K562 (cell line): ENCODE measurements around the gene FOXO3. TPM values are rescaled to one million over a fixed set of nuclear protein-coding genes. Genes with fewer than 3 reads are reported as not detected.
A peak's percentile ranks its signal among the peaks of the same experiment; 100 is the strongest.

Experiments used
- BDP1 ChIP-seq: IDR thresholded peaks from 3 replicates; pipeline ENCODE4 v1.6.1; 2011; ENCODE audit not compliant: insufficient read length, insufficient read depth
- DNMT1 ChIP-seq: fragments of 450-650 bp; IDR thresholded peaks from 2 replicates; pipeline ENCODE4 v1.6.1; 2016; ENCODE audit warnings: antibody characterized with exemption, mild to moderate bottlenecking
- ETS2 ChIP-seq: IDR thresholded peaks from 2 replicates; pipeline ENCODE4 v1.6.1; 2016; ENCODE audit warnings: borderline replicate concordance, missing genetic modification characterization, mild to moderate bottlenecking, moderate library complexity, missing compliant biosample characterization; ENCODE audit not compliant: poor library complexity, severe bottlenecking
- ETV5 ChIP-seq: sonication (generic); formaldehyde crosslinking; IDR thresholded peaks from 2 replicates; pipeline ENCODE4 v1.4.0; 2020; ENCODE audit warnings: low read depth, mild to moderate bottlenecking, missing genetic modification reagents
- GTF2A2 ChIP-seq: IDR thresholded peaks from 2 replicates; pipeline ENCODE4 v1.6.1; 2016; ENCODE audit warnings: mild to moderate bottlenecking, missing genetic modification characterization, missing compliant biosample characterization
- MCM5 ChIP-seq: fragments of 450-650 bp; IDR thresholded peaks from 2 replicates; pipeline ENCODE4 v1.6.1; 2016; ENCODE audit warnings: low read depth
- NCOA4 ChIP-seq: fragments of 450-650 bp; IDR thresholded peaks from 2 replicates; pipeline ENCODE4 v1.6.1; 2018; ENCODE audit warnings: mild to moderate bottlenecking; ENCODE audit not compliant: partially characterized antibody
- PCBP2 ChIP-seq: fragments of 200-400 bp; formaldehyde crosslinking; IDR thresholded peaks from 2 replicates; pipeline ENCODE4 v1.6.1; 2018; ENCODE audit warnings: low read length, low read depth, mild to moderate bottlenecking, moderate library complexity; ENCODE audit not compliant: poor library complexity, severe bottlenecking
- RBFOX2 ChIP-seq: fragments of 200-400 bp; formaldehyde crosslinking; IDR thresholded peaks from 2 replicates; pipeline ENCODE4 v1.6.1; 2017; ENCODE audit warnings: low read depth, mild to moderate bottlenecking, low read length, moderate library complexity
- REST ChIP-seq, 2 experiments: fragments of 450-650 bp; formaldehyde crosslinking in 1 of 2; IDR thresholded peaks; 2 replicates each; pipeline versions ENCODE4 v1.4.0 to v1.6.1; 2014 to 2020; ENCODE audit warnings: mild to moderate bottlenecking in 2 of 2, borderline replicate concordance in 1 of 2, low read depth in 1 of 2
- SMAD3 ChIP-seq: fragments of 450-650 bp; formaldehyde crosslinking; conservative IDR thresholded peaks from 2 replicates; pipeline ENCODE4 v1.4.0; 2020; ENCODE audit warnings: mild to moderate bottlenecking
- TBL1XR1 ChIP-seq, 2 experiments: IDR thresholded peaks; 2 replicates each; pipeline ENCODE4 v1.6.1; 2012; ENCODE audit warnings: improper control_type of control experiment in 2 of 2, low read length in 2 of 2, mild to moderate bottlenecking in 1 of 2
- TRIM24 ChIP-seq, 2 experiments: fragments of 450-650 bp; IDR thresholded peaks; 2 replicates each; pipeline ENCODE4 v1.6.1; 2016
- ZNF146 ChIP-seq: IDR thresholded peaks from one replicate; pipeline ENCODE4 v1.6.1; 2018; ENCODE audit warnings: missing compliant biosample characterization; ENCODE audit not compliant: unreplicated experiment
- ZNF444 ChIP-seq: fragments of 250-450 bp; sonication (Bioruptor Pico); IDR thresholded peaks from 2 replicates; pipeline ENCODE4 v1.4.0; 2020; ENCODE audit warnings: mild to moderate bottlenecking, moderate library complexity
- polyA plus RNA-seq, 8 experiments: library from polyadenylated mRNA; depleted of rRNA in 4 of 8; stranded (reverse) in 5 of 8; unstranded in 3 of 8; fragments of >200 nt; fragmentation: Nextera tagmentation in 2 of 8; fragmentation: Illumina TruSeq in 1 of 8; extraction: Ambion mirVana in 2 of 8; extraction: Trizol in 1 of 8; gene quantifications; 2 replicates each; pipeline versions ENCODE4 v1.2.1 to v1.2.3, GENCODE V29; 2011 to 2014; ENCODE audit warnings: inconsistent platforms in 1 of 8, missing spikeins in 1 of 8
- total RNA-seq, 7 experiments: library from RNA; depleted of rRNA in 6 of 7; stranded (reverse); fragments of >200 nt in 6 of 7; fragmentation: Illumina TruSeq in 2 of 7; extraction: Trizol in 2 of 7; gene quantifications; 2 replicates each; pipeline versions ENCODE4 v1.2.1 to v1.2.3, GENCODE V29; 2011 to 2021; ENCODE audit warnings: low replicate concordance in 1 of 7
- TF ChIP-seq, protein P1 (sequence below): fragments of 450-650 bp; IDR thresholded peaks from 2 replicates; pipeline ENCODE4 v1.6.1; 2016; ENCODE audit warnings: antibody characterized with exemption
- TF ChIP-seq, protein P2 (sequence below): sonication (generic); formaldehyde crosslinking; IDR thresholded peaks from 2 replicates; pipeline ENCODE4 v1.8.0; 2022; ENCODE audit warnings: missing genetic modification reagents, mild to moderate bottlenecking, moderate library complexity, borderline replicate concordance
- TF ChIP-seq, protein P3 (sequence below): fragments of 250-450 bp; sonication (Bioruptor Pico); IDR thresholded peaks from 2 replicates; pipeline ENCODE4 v1.8.0; 2021; ENCODE audit warnings: borderline replicate concordance, mild to moderate bottlenecking, moderate library complexity; ENCODE audit not compliant: poor library complexity, severe bottlenecking

Gene FOXO3
- total and polyA plus RNA-seq, 9 of the 15 experiments (the other 6 are each of a cell fraction or from before 2014, with no cell fraction given) = 3.0 to 14.6 (median 6.0) TPM

GRCh38 chr6:108562503-108562993 lies 1.8 kb downstream of the FOXO3 start (continued):
- TF ChIP-seq, protein P1, sequence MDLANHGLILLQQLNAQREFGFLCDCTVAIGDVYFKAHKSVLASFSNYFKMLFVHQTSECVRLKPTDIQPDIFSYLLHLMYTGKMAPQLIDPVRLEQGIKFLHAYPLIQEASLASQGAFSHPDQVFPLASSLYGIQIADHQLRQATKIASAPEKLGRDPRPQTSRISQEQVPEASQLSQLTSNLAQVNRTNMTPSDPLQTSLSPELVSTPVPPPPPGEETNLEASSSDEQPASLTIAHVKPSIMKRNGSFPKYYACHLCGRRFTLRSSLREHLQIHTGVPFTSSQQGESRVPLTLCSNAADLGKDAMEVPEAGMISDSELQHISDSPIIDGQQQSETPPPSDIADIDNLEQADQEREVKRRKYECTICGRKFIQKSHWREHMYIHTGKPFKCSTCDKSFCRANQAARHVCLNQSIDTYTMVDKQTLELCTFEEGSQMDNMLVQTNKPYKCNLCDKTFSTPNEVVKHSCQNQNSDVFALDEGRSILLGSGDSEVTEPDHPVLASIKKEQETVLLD = peak; percentile 45; the same call in 1 of the 2 replicates
- TF ChIP-seq SMAD3 (no peak; the same call in 1 of the 2 replicates), ZNF444 (no peak), TRIM24 (IDR thresholded peaks at IDR 0.05) (peak; percentile 84 to 89), PCBP2 (no peak), GTF2A2 (tag) (no peak), TBL1XR1 (IDR thresholded peaks at IDR 0.05; ENCODE audit: low read length in 2 of 2) (peak in 1 of 2 experiments; percentile 50; a peak in 3 of 4 replicates), ETS2 (tag) (no peak), BDP1 (no peak), ETV5 (CRISPR knock-in tag) (peak; percentile 88), REST (IDR thresholded peaks at IDR 0.05; ENCODE audit: borderline replicate concordance) (peak; percentile 18; the same call in 1 of the 2 replicates), REST (CRISPR knock-in tag; IDR thresholded peaks at IDR 0.05; ENCODE audit: low read depth) (no peak), NCOA4 (no peak), DNMT1 (no peak), MCM5 (no peak), ZNF146 (no peak), RBFOX2 (peak; percentile 29)
- TF ChIP-seq, protein P2, sequence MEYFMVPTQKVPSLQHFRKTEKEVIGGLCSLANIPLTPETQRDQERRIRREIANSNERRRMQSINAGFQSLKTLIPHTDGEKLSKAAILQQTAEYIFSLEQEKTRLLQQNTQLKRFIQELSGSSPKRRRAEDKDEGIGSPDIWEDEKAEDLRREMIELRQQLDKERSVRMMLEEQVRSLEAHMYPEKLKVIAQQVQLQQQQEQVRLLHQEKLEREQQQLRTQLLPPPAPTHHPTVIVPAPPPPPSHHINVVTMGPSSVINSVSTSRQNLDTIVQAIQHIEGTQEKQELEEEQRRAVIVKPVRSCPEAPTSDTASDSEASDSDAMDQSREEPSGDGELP (CRISPR knock-in tag) = peak; percentile 82; the same call in 1 of the 2 replicates
- TF ChIP-seq, protein P3, sequence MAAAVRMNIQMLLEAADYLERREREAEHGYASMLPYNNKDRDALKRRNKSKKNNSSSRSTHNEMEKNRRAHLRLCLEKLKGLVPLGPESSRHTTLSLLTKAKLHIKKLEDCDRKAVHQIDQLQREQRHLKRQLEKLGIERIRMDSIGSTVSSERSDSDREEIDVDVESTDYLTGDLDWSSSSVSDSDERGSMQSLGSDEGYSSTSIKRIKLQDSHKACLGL (CRISPR knock-in tag) = no peak
